HG03521 (cell line): ENCODE data around the gene ZNF124.
A peak's percentile ranks its signal among the peaks of the same experiment; 100 is the strongest.
"Not testable (repeated sequence)": the region's sequence is repeated elsewhere in the genome, so short reads cannot be mapped to it uniquely, and the experiment has no call there.

ENCODE experiments used
- ATAC-seq: cut with Tn5 transposase; IDR thresholded peaks from one replicate; pipeline ENCODE4 v1.9.1; 2021; ENCODE audit warnings: mild to moderate bottlenecking, moderate library complexity; ENCODE audit not compliant: unreplicated experiment

ZNF124 gene

DNA sequence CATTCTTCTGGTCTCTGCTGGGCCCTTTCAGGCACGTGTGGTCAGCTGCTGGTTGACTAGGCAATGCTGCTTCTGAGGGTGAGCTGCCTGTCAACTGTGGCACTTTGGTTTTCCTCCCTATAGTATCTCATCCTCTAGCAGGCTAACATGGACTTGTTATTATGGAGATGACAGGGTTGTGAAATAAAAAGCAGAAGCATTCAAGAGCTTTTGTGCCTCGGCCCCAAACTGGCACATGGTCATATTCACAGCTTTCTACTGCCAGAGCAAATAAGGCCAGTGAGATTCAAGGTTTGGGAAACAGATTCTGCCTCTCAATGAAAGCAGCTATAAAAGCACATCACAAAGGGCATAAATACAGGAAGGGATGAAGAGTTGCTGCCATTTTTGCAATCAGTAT lies 1.6 kb upstream of the ZNF124 start:
- no peak for ATAC-seq

DNA sequence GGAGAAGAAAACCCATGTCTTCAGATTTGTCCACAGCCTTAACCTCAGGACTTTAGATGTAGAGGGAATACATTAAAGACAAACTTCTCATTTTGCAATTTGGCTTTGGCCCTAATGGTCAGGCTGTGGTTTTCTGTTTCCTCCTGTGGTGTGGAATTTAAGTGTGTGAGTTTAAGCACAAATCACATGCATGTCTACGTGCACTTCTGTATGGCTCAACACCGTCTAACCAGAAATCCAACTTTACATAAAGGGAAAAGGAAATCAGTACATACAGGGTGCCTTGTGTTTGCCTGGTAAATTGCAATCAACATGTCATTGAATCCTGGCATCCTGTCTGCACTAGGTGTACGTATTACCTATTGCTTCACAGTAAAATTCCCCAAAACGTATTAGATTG lies 1.2 kb upstream of the ZNF124 start:
- ATAC-seq, result no peak

GRCh38 chr1:247171443-247171842 lies 377 bp downstream of the ZNF124 start:
- ATAC-seq, result peak; percentile 43

- no peak for ATAC-seq
Observed at GRCh38 chr1:247165674-247166073, 6.1 kb downstream of the ZNF124 start.

DNA sequence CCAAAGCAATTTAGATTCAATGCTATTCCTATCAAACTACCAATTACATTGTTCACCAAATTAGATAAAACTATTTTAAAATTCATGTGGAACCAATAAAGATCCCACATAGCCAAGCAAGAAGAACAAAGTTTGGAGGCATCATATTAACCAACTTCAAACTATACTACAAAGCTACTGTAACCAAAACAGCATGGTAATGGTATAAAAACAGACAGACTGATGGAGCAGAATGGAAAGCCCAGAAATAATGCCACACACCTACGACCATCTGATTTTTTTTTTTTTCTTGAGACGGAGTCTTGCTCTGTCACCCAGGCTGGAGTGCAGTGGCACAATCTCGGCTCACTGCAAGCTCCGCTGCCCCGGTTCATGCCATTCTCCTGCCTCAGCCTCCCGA lies 7.1 kb downstream of the ZNF124 start:
- no peak for ATAC-seq

DNA sequence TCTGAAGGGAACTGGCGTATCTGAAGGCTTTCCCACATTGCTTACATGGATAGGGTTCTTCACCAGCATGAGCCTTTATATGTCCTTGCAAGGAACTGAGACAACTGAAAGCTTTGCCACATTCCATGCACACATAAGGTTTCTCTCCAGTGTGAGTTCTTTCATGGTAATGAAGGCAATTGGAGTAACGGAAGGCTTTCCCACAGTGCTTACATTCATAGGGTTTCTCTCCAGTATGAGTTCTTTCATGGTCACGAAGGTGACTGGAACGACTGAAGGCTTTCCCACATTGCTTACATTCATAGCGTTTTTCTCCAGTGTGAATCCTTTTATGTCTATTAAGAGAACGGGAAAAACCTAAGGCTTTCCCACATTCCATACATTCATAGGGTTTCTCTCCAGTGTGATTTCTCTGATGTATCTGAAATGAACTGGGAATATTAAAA lies 15.0 kb downstream of the ZNF124 start:
- no peak for ATAC-seq

- ATAC-seq, result no peak
Observed at GRCh38 chr1:247147781-247148180, 24.0 kb downstream of the ZNF124 start.

- not testable (repeated sequence) for ATAC-seq
Observed at GRCh38 chr1:247147120-247147519, 24.7 kb downstream of the ZNF124 start.

DNA sequence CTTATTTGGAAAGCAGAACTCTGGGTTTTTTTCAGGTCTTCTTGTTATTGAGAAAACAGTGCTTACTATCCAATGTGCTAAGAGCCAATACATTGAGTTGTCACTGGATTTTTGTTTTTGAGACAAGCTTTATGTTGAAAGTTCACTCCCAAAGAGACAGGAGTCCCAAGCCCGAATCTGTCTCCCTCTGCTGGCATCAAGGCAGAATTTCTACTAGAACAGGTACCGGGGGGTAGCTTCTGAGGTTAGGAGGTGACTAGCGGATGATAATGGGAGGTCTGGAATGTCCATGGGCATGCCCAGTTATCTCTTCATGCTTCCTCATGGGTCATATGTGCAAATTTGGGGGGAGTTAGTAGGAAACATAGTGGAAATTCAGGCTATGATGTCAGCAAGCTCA lies 25.1 kb downstream of the ZNF124 start:
- ATAC-seq, result no peak

- ATAC-seq, result no peak
Observed at GRCh38 chr1:247145279-247145678, 26.5 kb downstream of the ZNF124 start.

DNA sequence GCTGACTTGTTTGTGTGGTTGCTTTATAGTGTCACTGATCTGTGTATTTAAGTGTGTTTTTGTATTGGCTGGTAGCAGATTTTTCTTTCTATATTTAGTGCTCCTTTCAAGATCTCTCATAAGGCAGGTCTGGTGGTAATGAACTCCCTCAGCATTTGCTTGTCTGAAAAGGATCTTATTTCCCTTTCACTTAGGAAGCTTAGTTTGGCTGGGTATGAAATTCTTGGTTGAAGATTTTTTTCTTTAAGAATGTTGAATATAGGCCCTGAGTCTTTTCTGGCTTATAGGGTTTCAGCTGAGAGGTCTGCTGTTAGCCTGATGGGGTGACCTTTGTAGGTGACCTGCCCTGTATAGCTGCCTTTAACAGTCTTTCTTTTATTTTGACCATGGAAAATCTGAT lies 32.3 kb downstream of the ZNF124 start:
- not testable (repeated sequence) for ATAC-seq

DNA sequence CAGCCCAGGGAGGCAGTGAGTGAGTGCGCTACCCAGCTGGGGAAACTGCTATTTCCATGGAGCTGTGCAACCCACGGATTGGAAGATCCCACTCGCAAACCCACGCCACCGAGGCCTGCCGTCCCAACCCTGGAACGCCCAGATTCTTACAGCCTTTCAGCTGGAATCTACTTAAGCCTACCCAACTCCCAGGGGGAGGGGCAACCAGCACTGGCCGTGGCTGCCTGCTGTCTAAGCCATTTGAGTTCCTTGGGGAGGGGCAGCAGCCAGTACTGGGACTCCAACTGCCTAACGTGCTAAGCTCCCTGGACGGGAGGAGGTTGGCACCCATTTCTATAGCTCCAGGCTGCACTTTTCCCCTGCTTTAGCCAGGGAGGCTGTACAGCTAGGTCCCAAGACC lies 40.6 kb downstream of the ZNF124 start:
- ATAC-seq, result no peak

GRCh38 chr1:247127519-247128282 lies 44.1 kb downstream of the ZNF124 start:
- ATAC-seq, result not testable (repeated sequence)

- peak; percentile 42 for ATAC-seq
Observed at GRCh38 chr1:247126601-247127000, 45.2 kb downstream of the ZNF124 start.

GRCh38 chr1:247126166-247126565 lies 45.7 kb downstream of the ZNF124 start:
- ATAC-seq, result peak; percentile 99

GRCh38 chr1:247121382-247121781 lies 50.4 kb downstream of the ZNF124 start:
- no peak for ATAC-seq

DNA sequence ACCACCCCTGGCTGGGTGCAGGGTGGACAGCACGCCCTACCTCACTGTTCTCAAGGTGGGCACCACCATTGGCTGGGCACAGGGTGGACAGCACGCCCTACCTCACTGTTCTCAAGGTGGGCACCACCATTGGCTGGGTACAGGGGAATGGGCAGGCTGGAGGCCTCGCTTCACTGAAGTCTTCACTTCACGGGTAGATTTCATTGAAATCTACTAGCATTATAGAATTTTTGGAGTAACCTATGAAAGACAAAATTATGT lies 51.5 kb downstream of the ZNF124 start:
- ATAC-seq, result not testable (repeated sequence)

- no peak for ATAC-seq
Observed at GRCh38 chr1:247119600-247120407, 52.0 kb downstream of the ZNF124 start.

- no peak for ATAC-seq
Observed at GRCh38 chr1:247118946-247119446, 52.8 kb downstream of the ZNF124 start.

- ATAC-seq, result no peak
Observed at GRCh38 chr1:247115545-247115944, 56.3 kb downstream of the ZNF124 start.

- no peak for ATAC-seq
Observed at GRCh38 chr1:247115141-247115510, 56.7 kb downstream of the ZNF124 start.
